Activated naive CD4-positive, alpha-beta T cell treated with anti-CD3 and anti-CD28 coated beads, Interleukin-2, amount 50 U/mL, for 16 hours (primary cell): Measurements from ENCODE around the gene DCUN1D5.
A peak's percentile ranks its signal among the peaks of the same experiment; 100 is the strongest.

Source experiments
- DNase-seq: peaks from one replicate; pipeline ENCODE4 v3.0.0-alpha.2; 2020

DCUN1D5 gene

GRCh38 chr11:103091801-103092524, at the start of gene DCUN1D5:
Gene DCUN1D5 (minus strand): TSS chr11:103092160. CDS start chr11:103091872, 288 bp downstream.
- peak; percentile 95 for DNase-seq

GRCh38 chr11:103125462-103125861, 33.5 kb upstream of the DCUN1D5 start:
- DNase-seq, result no peak

- no peak for DNase-seq
These were observed 22.9 kb upstream of the DCUN1D5 start for GRCh38 chr11:103114836-103115235.

GRCh38 chr11:103112364-103112763, 20.4 kb upstream of the DCUN1D5 start:
- DNase-seq, result no peak

- DNase-seq, result no peak
These were observed 19.4 kb upstream of the DCUN1D5 start for GRCh38 chr11:103111400-103111799.

GRCh38 chr11:103110391-103110790, 18.4 kb upstream of the DCUN1D5 start:
- DNase-seq, result no peak

- DNase-seq, result no peak
These were observed 17.9 kb upstream of the DCUN1D5 start for GRCh38 chr11:103109818-103110388.

GRCh38 chr11:103108933-103109817, 17.2 kb upstream of the DCUN1D5 start, which contains the start of gene DYNC2H1:
Gene DYNC2H1 (plus strand): TSS chr11:103109426. CDS start chr11:103109575, 149 bp downstream.
- peak; percentile 88 for DNase-seq

- DNase-seq, result no peak
These were observed 5.3 kb upstream of the DCUN1D5 start for GRCh38 chr11:103097279-103097678.

GRCh38 chr11:103091064-103091800, 728 bp downstream of the DCUN1D5 start:
- peak; percentile 67 for DNase-seq

- no peak for DNase-seq
These were observed 5.5 kb downstream of the DCUN1D5 start for GRCh38 chr11:103086461-103086860.

GRCh38 chr11:103085758-103086365, 6.1 kb downstream of the DCUN1D5 start:
- DNase-seq, result no peak

GRCh38 chr11:103079833-103080232, 12.1 kb downstream of the DCUN1D5 start:
- DNase-seq, result no peak

- DNase-seq, result no peak
These were observed 13.2 kb downstream of the DCUN1D5 start for GRCh38 chr11:103078710-103079109.

- DNase-seq, result no peak
These were observed 14.4 kb downstream of the DCUN1D5 start for GRCh38 chr11:103077554-103077953.

- DNase-seq, result no peak
These were observed 15.6 kb downstream of the DCUN1D5 start for GRCh38 chr11:103076361-103076760.

GRCh38 chr11:103071008-103071407, 21.0 kb downstream of the DCUN1D5 start:
- no peak for DNase-seq

- no peak for DNase-seq
These were observed 21.8 kb downstream of the DCUN1D5 start for GRCh38 chr11:103070142-103070541.

GRCh38 chr11:103069367-103069766, 22.6 kb downstream of the DCUN1D5 start:
- no peak for DNase-seq

GRCh38 chr11:103067118-103067517, 24.8 kb downstream of the DCUN1D5 start:
- no peak for DNase-seq

GRCh38 chr11:103061656-103062055, 30.3 kb downstream of the DCUN1D5 start:
- DNase-seq, result no peak

- DNase-seq, result no peak
These were observed 36.6 kb downstream of the DCUN1D5 start for GRCh38 chr11:103055221-103055890.
